Measurements from ENCODE around the gene CXCL17. TPM values are rescaled to one million over a fixed set of nuclear protein-coding genes. Genes with fewer than 3 reads are reported as not detected.

The CXCL17 gene
- total RNA-seq, 1 donor from 2014 or later: not detected

- no peak for DNase-seq (ENCODE audit: low read depth, low spot score)
- no peak for TF ChIP-seq CTCF (conservative IDR thresholded peaks at IDR 0.05)
- Mint-ChIP-seq H3K9me3 (no peaks in the 10 kb centered on the region), H3K4me1 (peaks cover 21% of the 10 kb centered on the region), H3K27me3 (ENCODE audit: low read depth) (peaks cover 2% of the 10 kb centered on the region), H3K4me3 (no peak overlapping the region), H3K36me3 (ENCODE audit: low read depth) (no peaks in the 10 kb centered on the region), H3K27ac (ENCODE audit: unreplicated experiment) (no peak overlapping the region)
These were observed 6.7 kb downstream of the CXCL17 start for GRCh38 chr19:42436006-42436405.

- DNase-seq (ENCODE audit: low read depth, low spot score): no peak
- H3K27ac Mint-ChIP-seq (ENCODE audit: unreplicated experiment): peak overlapping the region; percentile 67
- H3K4me1 Mint-ChIP-seq: peaks cover 21% of the 10 kb centered on the region
- no peak for TF ChIP-seq CTCF (conservative IDR thresholded peaks at IDR 0.05)
- no peaks in the 10 kb centered on the region for H3K36me3 Mint-ChIP-seq (ENCODE audit: low read depth)
- H3K4me3 Mint-ChIP-seq: no peak overlapping the region
- H3K9me3 Mint-ChIP-seq: no peaks in the 10 kb centered on the region
- no peaks in the 10 kb centered on the region for H3K27me3 Mint-ChIP-seq (ENCODE audit: low read depth)
These were observed 7.4 kb downstream of the CXCL17 start for GRCh38 chr19:42435316-42435715.

- peak; percentile 78 for TF ChIP-seq CTCF (conservative IDR thresholded peaks at IDR 0.05)
- peak overlapping the region; percentile 49 for H3K4me3 Mint-ChIP-seq
- H3K27ac Mint-ChIP-seq (ENCODE audit: unreplicated experiment): no peak overlapping the region
These were observed 9.1 kb downstream of the CXCL17 start for GRCh38 chr19:42433503-42434260.

GRCh38 chr19:42431486-42431885, 11.3 kb downstream of the CXCL17 start:
- Mint-ChIP-seq H3K36me3 (ENCODE audit: low read depth) (no peaks in the 10 kb centered on the region), H3K4me1 (peaks cover 17% of the 10 kb centered on the region), H3K4me3 (no peak overlapping the region), H3K27me3 (ENCODE audit: low read depth) (no peaks in the 10 kb centered on the region), H3K27ac (ENCODE audit: unreplicated experiment) (no peak overlapping the region), H3K9me3 (no peaks in the 10 kb centered on the region)
- DNase-seq (ENCODE audit: low read depth, low spot score): no peak
- TF ChIP-seq CTCF (conservative IDR thresholded peaks at IDR 0.05): no peak

More at GRCh38 chr19:42433503-42434260, 9.1 kb downstream of the CXCL17 start:
- Mint-ChIP-seq H3K36me3 (ENCODE audit: low read depth) (no peaks in the 10 kb centered on the region), H3K4me1 (peaks cover 21% of the 10 kb centered on the region), H3K9me3 (no peaks in the 10 kb centered on the region), H3K27me3 (ENCODE audit: low read depth) (no peaks in the 10 kb centered on the region)
- peak; percentile 82 for DNase-seq (ENCODE audit: low read depth, low spot score)

GRCh38 chr19:42428676-42429075, 14.1 kb downstream of the CXCL17 start:
- H3K4me1 Mint-ChIP-seq: peaks cover 14% of the 10 kb centered on the region
- no peak for DNase-seq (ENCODE audit: low read depth, low spot score)
- no peak overlapping the region for H3K4me3 Mint-ChIP-seq
- H3K27me3 Mint-ChIP-seq (ENCODE audit: low read depth): no peaks in the 10 kb centered on the region
- H3K27ac Mint-ChIP-seq (ENCODE audit: unreplicated experiment): no peak overlapping the region
- no peaks in the 10 kb centered on the region for H3K36me3 Mint-ChIP-seq (ENCODE audit: low read depth)
- no peaks in the 10 kb centered on the region for H3K9me3 Mint-ChIP-seq
- no peak for TF ChIP-seq CTCF (conservative IDR thresholded peaks at IDR 0.05)
